Progenitor cell of endocrine pancreas (in vitro differentiated cells): ENCODE data around the gene DIAPH2. TPM values are rescaled to one million over a fixed set of nuclear protein-coding genes. Genes with fewer than 3 reads are reported as not detected.

Source experiments
- DNase-seq: peaks from one replicate; pipeline ENCODE4 v3.0.0; 2021; ENCODE audit warnings: low spot score; ENCODE audit not compliant: unreplicated experiment
- H3K27ac Mint-ChIP-seq: 2 replicates; pipeline ENCODE4 v1.8.0; 2021; ENCODE audit warnings: mild to moderate bottlenecking, moderate library complexity, mixed read lengths
- H3K27me3 Mint-ChIP-seq: 2 replicates; pipeline ENCODE4 v1.8.0; 2021; ENCODE audit warnings: mixed read lengths
- H3K36me3 Mint-ChIP-seq: 2 replicates; pipeline ENCODE4 v1.8.0; 2022; ENCODE audit warnings: mixed read lengths; ENCODE audit not compliant: insufficient read depth
- H3K4me1 Mint-ChIP-seq: 2 replicates; pipeline ENCODE4 v1.8.0; 2021; ENCODE audit warnings: low read depth, mixed read lengths
- H3K4me3 Mint-ChIP-seq: 2 replicates; pipeline ENCODE4 v1.8.0; 2021; ENCODE audit warnings: low read depth, mild to moderate bottlenecking, moderate library complexity, mixed read lengths
- H3K9me3 Mint-ChIP-seq: 2 replicates; pipeline ENCODE4 v1.8.0; 2021; ENCODE audit warnings: low read depth, mixed read lengths
- total RNA-seq: library from RNA; stranded (reverse); gene quantifications from 2 replicates; pipeline ENCODE4 v1.2.1, GENCODE V29; 2021
- TF ChIP-seq, protein P1 (sequence below): fragments of 200-600 bp; sonication (generic); IDR thresholded peaks from one replicate; pipeline ENCODE4 v1.5.0; 2021; ENCODE audit warnings: antibody characterized with exemption, mild to moderate bottlenecking; ENCODE audit not compliant: unreplicated experiment

DIAPH2 gene
- total RNA-seq, 1 donor from 2014 or later: 29.7 TPM

DNA sequence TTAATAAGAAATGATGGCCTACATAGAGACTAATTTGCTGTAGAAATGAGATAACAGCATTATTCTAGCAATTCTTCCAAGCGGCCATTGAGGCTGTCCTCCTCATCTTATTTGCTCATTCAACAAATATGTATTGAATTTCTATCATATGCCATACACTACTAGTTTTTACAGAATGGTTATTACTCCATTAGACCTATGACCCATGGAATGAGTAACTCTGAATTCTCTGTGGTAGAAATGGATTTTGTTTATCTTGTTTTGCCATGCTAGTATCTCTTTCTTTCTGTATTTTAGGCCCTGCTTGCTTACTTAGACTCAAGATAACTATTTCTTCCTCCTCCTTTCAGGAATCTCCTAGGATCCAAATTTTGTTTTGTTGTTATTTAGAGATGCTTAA, 302.6 kb downstream of the DIAPH2 start:
- peaks cover 41% of the 10 kb centered on the region for H3K4me1 Mint-ChIP-seq
- H3K36me3 Mint-ChIP-seq: no peaks in the 10 kb centered on the region
- TF ChIP-seq, protein P1, sequence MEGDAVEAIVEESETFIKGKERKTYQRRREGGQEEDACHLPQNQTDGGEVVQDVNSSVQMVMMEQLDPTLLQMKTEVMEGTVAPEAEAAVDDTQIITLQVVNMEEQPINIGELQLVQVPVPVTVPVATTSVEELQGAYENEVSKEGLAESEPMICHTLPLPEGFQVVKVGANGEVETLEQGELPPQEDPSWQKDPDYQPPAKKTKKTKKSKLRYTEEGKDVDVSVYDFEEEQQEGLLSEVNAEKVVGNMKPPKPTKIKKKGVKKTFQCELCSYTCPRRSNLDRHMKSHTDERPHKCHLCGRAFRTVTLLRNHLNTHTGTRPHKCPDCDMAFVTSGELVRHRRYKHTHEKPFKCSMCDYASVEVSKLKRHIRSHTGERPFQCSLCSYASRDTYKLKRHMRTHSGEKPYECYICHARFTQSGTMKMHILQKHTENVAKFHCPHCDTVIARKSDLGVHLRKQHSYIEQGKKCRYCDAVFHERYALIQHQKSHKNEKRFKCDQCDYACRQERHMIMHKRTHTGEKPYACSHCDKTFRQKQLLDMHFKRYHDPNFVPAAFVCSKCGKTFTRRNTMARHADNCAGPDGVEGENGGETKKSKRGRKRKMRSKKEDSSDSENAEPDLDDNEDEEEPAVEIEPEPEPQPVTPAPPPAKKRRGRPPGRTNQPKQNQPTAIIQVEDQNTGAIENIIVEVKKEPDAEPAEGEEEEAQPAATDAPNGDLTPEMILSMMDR: no peak
- H3K27me3 Mint-ChIP-seq: no peaks in the 10 kb centered on the region
- DNase-seq: no peak
- H3K4me3 Mint-ChIP-seq: no peak overlapping the region
- no peaks in the 10 kb centered on the region for H3K9me3 Mint-ChIP-seq
- no peak overlapping the region for H3K27ac Mint-ChIP-seq

DNA sequence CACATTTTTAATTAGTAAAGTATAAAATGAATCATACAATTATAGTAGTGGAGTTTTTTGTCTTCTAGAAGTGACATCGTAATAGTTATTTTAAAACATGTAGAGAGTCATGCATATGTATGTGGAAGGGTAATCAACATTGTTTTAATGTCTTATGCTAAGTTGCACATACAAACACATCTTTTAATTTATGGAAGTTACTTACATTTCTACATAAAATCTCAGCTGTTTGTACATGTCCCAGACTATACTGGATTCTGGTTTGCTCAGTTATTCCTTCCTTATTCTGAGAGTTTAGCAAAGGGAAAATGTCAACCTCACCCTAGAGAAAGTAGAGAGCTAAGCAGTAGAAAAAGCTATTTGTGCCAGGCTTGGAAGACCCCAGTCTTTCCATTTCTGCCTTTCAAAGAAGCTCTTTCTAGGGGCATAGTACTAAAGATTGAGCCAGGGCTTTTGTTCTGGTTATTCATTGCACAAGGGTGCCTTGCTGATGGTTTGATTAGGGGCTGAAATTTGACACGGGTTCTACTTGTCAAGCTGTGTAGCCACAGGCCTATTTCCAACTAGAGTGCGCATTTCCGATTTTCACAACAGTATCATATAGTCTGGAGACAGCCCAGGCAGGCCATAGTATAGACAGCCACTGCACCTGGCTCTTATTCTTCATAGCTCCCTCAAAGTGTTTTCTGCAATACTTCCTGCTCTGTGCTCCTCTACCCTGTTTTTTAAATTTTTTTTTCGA, 305.4 kb downstream of the DIAPH2 start:
- no peak overlapping the region for H3K4me3 Mint-ChIP-seq

DNA sequence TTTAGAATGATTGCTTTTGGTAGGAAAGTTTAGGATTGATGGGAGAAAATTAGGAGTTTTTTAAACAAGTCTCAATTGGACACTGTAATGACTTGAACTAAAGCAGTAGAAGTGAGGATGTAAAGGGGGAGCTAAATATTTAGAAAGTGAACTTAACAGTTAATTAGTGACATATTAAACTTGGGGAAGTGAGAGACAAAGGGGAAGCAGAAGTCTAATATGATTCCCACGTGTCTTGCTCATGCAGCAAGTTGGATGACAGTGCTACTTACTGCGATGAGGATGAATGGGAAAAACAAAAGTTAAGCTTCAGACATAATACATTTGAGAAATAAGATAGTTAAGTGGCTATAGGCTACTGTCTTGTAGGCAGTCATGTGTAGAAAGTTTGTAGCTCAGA, 309.5 kb downstream of the DIAPH2 start:
- H3K27me3 Mint-ChIP-seq: no peaks in the 10 kb centered on the region
- H3K36me3 Mint-ChIP-seq: no peaks in the 10 kb centered on the region
- H3K27ac Mint-ChIP-seq: peak overlapping the region; percentile 12
- H3K4me1 Mint-ChIP-seq: peaks cover 27% of the 10 kb centered on the region
- H3K4me3 Mint-ChIP-seq: no peak overlapping the region
- no peaks in the 10 kb centered on the region for H3K9me3 Mint-ChIP-seq
- DNase-seq: no peak
- TF ChIP-seq, protein P1: no peak

More for the DNA sequence above, 305.4 kb downstream of the DIAPH2 start:
- Mint-ChIP-seq H3K27me3 (no peaks in the 10 kb centered on the region), H3K4me1 (peaks cover 38% of the 10 kb centered on the region), H3K27ac (no peak overlapping the region), H3K36me3 (no peaks in the 10 kb centered on the region), H3K9me3 (no peaks in the 10 kb centered on the region)
- DNase-seq: no peak
- TF ChIP-seq, protein P1: no peak

DNA sequence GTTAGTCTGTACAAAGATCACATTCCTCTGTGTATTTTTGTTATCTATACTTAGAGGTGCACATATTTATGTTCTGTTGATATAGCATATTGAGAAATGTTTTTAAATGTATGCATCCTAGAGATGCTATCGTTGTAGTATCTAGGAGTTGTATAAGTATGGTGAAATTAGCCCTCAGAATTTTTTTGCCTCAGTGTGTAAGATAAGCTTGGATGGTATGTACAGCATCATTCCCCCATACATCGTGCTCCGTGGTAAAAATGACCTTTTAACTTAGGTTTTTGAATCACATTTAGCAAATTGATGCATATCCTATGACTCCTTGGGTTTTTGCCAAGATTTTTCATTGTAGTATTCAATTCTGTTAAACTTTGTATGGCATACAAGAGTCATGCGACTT, 312.6 kb downstream of the DIAPH2 start:
- H3K27me3 Mint-ChIP-seq: no peaks in the 10 kb centered on the region

DNA sequence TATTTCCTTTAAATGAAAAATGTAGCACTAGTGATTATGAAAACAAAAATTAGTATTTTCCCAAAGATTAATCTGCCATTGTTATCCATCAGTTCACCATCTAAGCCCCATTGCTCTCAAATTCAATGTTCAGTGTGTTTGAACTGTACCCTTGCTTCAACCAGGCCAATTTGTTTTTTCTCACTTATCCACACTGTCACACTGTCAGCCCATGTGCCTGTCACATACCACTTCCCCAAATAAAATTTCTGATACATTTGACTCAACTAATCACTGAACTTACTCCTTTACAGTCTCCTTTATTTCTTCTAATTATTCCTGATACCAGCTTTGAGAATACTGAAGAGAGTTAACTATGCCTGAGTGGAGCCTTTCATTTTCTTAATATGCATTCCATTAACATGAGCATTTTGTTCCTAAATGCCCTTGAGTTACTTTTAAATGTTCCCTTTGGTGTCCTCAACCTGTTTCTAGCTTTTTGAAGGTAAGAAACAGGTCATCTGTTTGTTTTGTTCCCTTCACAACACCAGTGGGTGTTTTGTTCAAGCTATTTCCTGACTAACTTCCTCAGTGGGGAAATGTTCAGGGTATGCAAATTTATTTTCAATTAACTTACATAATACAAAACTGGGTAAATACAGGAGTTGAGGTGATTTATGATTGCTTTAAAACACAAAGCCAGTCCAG, 316.2 kb downstream of the DIAPH2 start:
- Mint-ChIP-seq H3K27ac (no peak overlapping the region), H3K27me3 (no peaks in the 10 kb centered on the region), H3K9me3 (peaks cover 19% of the 10 kb centered on the region), H3K4me3 (no peak overlapping the region), H3K36me3 (peaks cover 13% of the 10 kb centered on the region), H3K4me1 (no peaks in the 10 kb centered on the region)
- TF ChIP-seq, protein P1: no peak
- no peak for DNase-seq

More for the DNA sequence above, 312.6 kb downstream of the DIAPH2 start:
- Mint-ChIP-seq H3K4me3 (no peak overlapping the region), H3K9me3 (peaks cover 9% of the 10 kb centered on the region), H3K36me3 (peaks cover 10% of the 10 kb centered on the region), H3K4me1 (peaks cover 14% of the 10 kb centered on the region), H3K27ac (no peak overlapping the region)
- TF ChIP-seq, protein P1: no peak
- DNase-seq: no peak
